Type B pancreatic cell (in vitro differentiated cells): Measurements from ENCODE around the gene MRPL23. TPM values are rescaled to one million over a fixed set of nuclear protein-coding genes. Genes with fewer than 3 reads are reported as not detected.

ENCODE experiments used
- DNase-seq: peaks from one replicate; pipeline ENCODE4 v3.0.0; 2021; ENCODE audit warnings: mixed read lengths; ENCODE audit not compliant: unreplicated experiment; ENCODE audit errors: extremely low spot score
- H3K27ac Mint-ChIP-seq: 2 replicates; pipeline ENCODE4 v1.8.0; 2021; ENCODE audit warnings: mild to moderate bottlenecking, mixed read lengths
- H3K27me3 Mint-ChIP-seq: 2 replicates; pipeline ENCODE4 v1.8.0; 2021; ENCODE audit warnings: mixed read lengths
- H3K36me3 Mint-ChIP-seq: 2 replicates; pipeline ENCODE4 v1.8.0; 2021; ENCODE audit warnings: mixed read lengths
- H3K4me1 Mint-ChIP-seq: one replicate; pipeline ENCODE4 v1.8.0; 2021; ENCODE audit warnings: mixed read lengths; ENCODE audit not compliant: unreplicated experiment
- H3K4me3 Mint-ChIP-seq: 2 replicates; pipeline ENCODE4 v1.8.0; 2021; ENCODE audit warnings: mild to moderate bottlenecking, mixed read lengths
- H3K9me3 Mint-ChIP-seq: 2 replicates; pipeline ENCODE4 v1.8.0; 2021; ENCODE audit warnings: mixed read lengths
- CTCF ChIP-seq: fragments of 200-600 bp; sonication (generic); conservative IDR thresholded peaks from 2 replicates; pipeline ENCODE4 v1.5.0; 2021; ENCODE audit warnings: antibody characterized with exemption, mild to moderate bottlenecking
- total RNA-seq: library from RNA; stranded (reverse); gene quantifications from 2 replicates; pipeline ENCODE4 v1.2.1, GENCODE V29; 2021; ENCODE audit warnings: low replicate concordance

Gene MRPL23
- total RNA-seq, 1 donor from 2014 or later, result 46.1 TPM

DNA sequence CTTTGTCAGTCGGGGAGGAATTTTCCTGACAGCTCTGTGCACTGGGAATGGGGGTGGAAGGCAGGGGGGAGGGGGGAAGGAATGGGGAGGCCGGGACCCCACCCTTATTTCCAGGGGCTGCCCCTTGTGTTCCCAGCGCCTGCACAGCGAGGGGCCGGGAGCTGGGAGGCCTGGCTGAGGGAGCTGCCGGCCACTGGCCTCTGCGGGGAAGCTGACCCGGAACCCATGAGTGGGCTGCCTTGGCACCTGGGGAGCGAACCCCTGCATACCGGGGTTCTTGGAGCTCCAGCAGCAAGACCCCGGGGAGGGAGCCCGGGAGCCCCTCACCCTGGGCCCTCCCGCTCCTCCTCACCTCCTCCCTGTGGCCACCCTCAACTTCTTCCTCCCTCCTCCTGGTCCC lies 47.0 kb downstream of the MRPL23 start:
- no peak overlapping the region for H3K27ac Mint-ChIP-seq
- no peak for DNase-seq
- no peak overlapping the region for H3K4me3 Mint-ChIP-seq
- no peaks in the 10 kb centered on the region for H3K27me3 Mint-ChIP-seq
- no peaks in the 10 kb centered on the region for H3K36me3 Mint-ChIP-seq
- no peaks in the 10 kb centered on the region for H3K9me3 Mint-ChIP-seq
- H3K4me1 Mint-ChIP-seq, result no peaks in the 10 kb centered on the region
- no peak for TF ChIP-seq CTCF

- DNase-seq, result no peak
- H3K27ac Mint-ChIP-seq, result no peak within 1 kb of the TSS
- H3K4me1 Mint-ChIP-seq, result no peaks in the 10 kb centered on the region
- H3K9me3 Mint-ChIP-seq, result no peaks in the 10 kb centered on the region
- no peaks in the 10 kb centered on the region for H3K36me3 Mint-ChIP-seq
- H3K4me3 Mint-ChIP-seq, result no peak within 1 kb of the TSS
- TF ChIP-seq CTCF, result no peak
- no peaks in the 10 kb centered on the region for H3K27me3 Mint-ChIP-seq
Observed at GRCh38 chr11:1997755-1998154, 50.6 kb downstream of the MRPL23 start, which contains the start of gene H19. TSS of gene H19 (minus strand) at chr11:1997842.

- H3K36me3 Mint-ChIP-seq, result no peaks in the 10 kb centered on the region
- no peak overlapping the region for H3K4me3 Mint-ChIP-seq
- TF ChIP-seq CTCF, result no peak
- H3K27me3 Mint-ChIP-seq, result no peaks in the 10 kb centered on the region
- H3K4me1 Mint-ChIP-seq, result no peaks in the 10 kb centered on the region
- H3K9me3 Mint-ChIP-seq, result no peaks in the 10 kb centered on the region
- no peak overlapping the region for H3K27ac Mint-ChIP-seq
- no peak for DNase-seq
Observed at GRCh38 chr11:1998290-1998689, 51.2 kb downstream of the MRPL23 start.

DNA sequence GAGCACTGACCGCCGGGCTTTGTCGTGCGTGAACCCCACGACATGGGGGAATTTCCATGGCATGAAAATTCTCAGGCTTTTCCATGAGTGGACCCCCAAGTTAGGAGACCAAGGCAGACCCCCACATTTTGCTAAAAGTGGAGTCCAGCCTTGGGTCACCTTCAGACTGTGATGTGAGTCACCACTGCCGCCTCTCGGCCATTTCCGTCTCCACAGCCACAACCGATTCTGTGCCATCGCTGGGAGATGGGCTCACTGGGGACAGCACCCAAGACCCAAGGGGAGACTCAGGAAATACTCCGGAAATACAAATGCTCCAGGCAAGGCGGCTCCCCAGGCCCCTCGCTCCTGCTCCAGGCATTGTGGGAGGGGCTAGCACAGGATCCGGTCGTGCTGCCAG lies 51.7 kb downstream of the MRPL23 start:
- Mint-ChIP-seq H3K36me3 (no peaks in the 10 kb centered on the region), H3K9me3 (no peaks in the 10 kb centered on the region), H3K4me1 (no peaks in the 10 kb centered on the region), H3K27ac (no peak overlapping the region), H3K27me3 (no peaks in the 10 kb centered on the region), H3K4me3 (no peak overlapping the region)
- no peak for DNase-seq
- no peak for TF ChIP-seq CTCF

DNA sequence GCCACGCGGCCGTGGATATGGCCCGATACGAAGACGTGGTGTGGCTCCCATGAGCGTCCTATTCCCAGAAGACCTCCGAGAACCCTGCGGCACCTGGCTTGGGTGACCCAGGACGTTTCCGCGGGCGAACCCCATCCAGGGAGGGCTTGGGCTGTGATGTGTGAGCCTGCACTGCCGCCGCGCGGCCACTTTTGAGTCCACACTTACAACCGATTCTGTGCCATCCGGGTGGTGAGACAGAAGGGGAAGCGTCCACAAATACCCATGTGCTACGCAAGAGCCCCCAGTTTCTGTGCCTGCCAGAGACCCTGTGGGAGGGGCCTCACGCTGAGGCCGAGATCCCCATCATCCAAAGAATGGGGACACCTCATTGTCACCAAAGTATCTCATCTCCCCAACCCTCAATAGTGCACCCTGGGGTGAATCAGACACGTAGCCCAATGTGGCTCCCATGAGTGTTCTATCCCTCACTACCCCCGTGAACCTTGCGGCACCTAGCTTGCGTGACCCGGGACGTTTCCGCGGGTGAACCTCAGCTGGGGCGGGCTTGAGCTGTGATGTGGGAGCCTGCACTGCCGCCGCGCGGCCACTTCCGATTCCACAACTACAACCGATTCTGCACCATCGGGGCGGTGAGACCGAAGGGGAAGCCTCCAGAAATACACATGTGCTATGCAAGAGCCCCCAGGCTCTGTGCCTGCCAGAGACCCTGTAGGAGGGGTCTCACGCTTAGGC lies 55.1 kb downstream of the MRPL23 start:
- Mint-ChIP-seq H3K36me3 (no peaks in the 10 kb centered on the region), H3K4me1 (no peaks in the 10 kb centered on the region), H3K4me3 (no peak overlapping the region), H3K27me3 (no peaks in the 10 kb centered on the region), H3K27ac (no peak overlapping the region), H3K9me3 (no peaks in the 10 kb centered on the region)
- no peak for DNase-seq
- TF ChIP-seq CTCF, result no peak
